Lower lobe of right lung (tissue), 2 donors: ENCODE data around the gene OR13C4. TPM values are rescaled to one million over a fixed set of nuclear protein-coding genes. Genes with fewer than 3 reads are reported as not detected.
"Not testable (repeated sequence)": the region's sequence is repeated elsewhere in the genome, so short reads cannot be mapped to it uniquely, and the experiment has no call there.

Source experiments
- ATAC-seq, 2 donors: fragments of 200-7000 bp; cut with Tn5 transposase; one replicate each; pipeline ENCODE4 v1.9.1; 2020 to 2022; ENCODE audit warnings: mild to moderate bottlenecking in 2 of 2, moderate library complexity in 2 of 2
- DNase-seq: peaks from one replicate; pipeline ENCODE4 v3.0.0-alpha.2; 2020
- H3K27ac ChIP-seq: fragments of 200-600 bp; one replicate; pipeline ENCODE4 v1.8.0; 2022
- H3K27me3 ChIP-seq: fragments of 200-600 bp; one replicate; pipeline ENCODE4 v1.8.0; 2022; ENCODE audit warnings: low read depth
- H3K36me3 ChIP-seq: fragments of 200-600 bp; one replicate; pipeline ENCODE4 v1.8.0; 2022; ENCODE audit warnings: mild to moderate bottlenecking
- H3K4me1 ChIP-seq: fragments of 200-600 bp; one replicate; pipeline ENCODE4 v1.8.0; 2022
- H3K4me3 ChIP-seq: fragments of 200-600 bp; one replicate; pipeline ENCODE4 v1.8.0; 2022; ENCODE audit warnings: mild to moderate bottlenecking
- H3K9me3 ChIP-seq: fragments of 200-600 bp; one replicate; pipeline ENCODE4 v1.8.0; 2022
- CTCF ChIP-seq: fragments of 200-600 bp; IDR thresholded peaks from one replicate; pipeline ENCODE4 v1.8.0; 2022; ENCODE audit warnings: antibody characterized with exemption, mild to moderate bottlenecking
- intact Hi-C: fragments of 100-400 bp; cut with DNase I; formaldehyde crosslinking; loops from one replicate; pipeline ENCODE4 v1.11.0; 2022
- total RNA-seq: library from RNA; stranded (reverse); fragmentation: NEBNext Ultra II Directional; extraction: Animal tissue kit (Norgen Biotek cat#: 25700); gene quantifications from one replicate; pipeline ENCODE4 v1.2.1, GENCODE V29; 2021
- donor health status: DM: no; HTN: yes; CAD: no; lungs with severe emphysema.

Gene OR13C4
- total RNA-seq, 1 donor from 2014 or later = not detected

- H3K4me3 ChIP-seq = no peak within 1 kb of the TSS
- no peak within 1 kb of the TSS for H3K27ac ChIP-seq
- no peaks in the 10 kb centered on the region for H3K9me3 ChIP-seq
- H3K4me1 ChIP-seq = no peaks in the 10 kb centered on the region
- ATAC-seq (no peak), DNase-seq (no peak)
- intact Hi-C loops = no loop called here
- no peaks in the 10 kb centered on the region for H3K36me3 ChIP-seq
- no peak for TF ChIP-seq CTCF
- no peaks in the 10 kb centered on the region for H3K27me3 ChIP-seq
Observed at GRCh38 chr9:104536756-104537155, 9.7 kb upstream of the OR13C4 start, which contains the start of gene OR13C3. Gene OR13C3, minus strand, starts transcription at chr9:104536856. Its CDS starts 133 bp downstream, at chr9:104536723.

DNA sequence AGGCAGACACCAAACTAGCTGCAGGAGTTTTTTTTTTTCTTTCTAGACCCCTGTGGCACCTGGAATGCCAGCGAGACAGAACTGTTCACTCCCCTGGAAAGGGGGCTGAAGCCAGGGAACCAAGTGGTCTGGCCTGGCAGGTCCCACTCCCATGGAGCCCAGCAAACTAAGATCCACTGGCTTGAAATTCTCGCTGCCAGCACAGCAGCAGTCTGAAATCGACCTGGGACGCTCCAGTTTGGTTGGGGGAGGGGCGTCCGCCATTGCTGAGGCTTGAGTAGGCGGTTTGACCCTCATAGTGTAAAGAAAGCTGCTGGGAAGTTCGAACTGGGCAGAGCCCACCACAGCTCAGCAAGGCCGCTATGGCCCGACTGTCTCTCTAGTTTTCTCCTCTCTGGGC lies 6.8 kb downstream of the OR13C4 start:
- ATAC-seq, H3K27me3 ChIP-seq, H3K4me1 ChIP-seq, DNase-seq, H3K9me3 ChIP-seq, intact Hi-C loops, H3K4me3 ChIP-seq, H3K36me3 ChIP-seq, H3K27ac ChIP-seq: not testable (repeated sequence)

DNA sequence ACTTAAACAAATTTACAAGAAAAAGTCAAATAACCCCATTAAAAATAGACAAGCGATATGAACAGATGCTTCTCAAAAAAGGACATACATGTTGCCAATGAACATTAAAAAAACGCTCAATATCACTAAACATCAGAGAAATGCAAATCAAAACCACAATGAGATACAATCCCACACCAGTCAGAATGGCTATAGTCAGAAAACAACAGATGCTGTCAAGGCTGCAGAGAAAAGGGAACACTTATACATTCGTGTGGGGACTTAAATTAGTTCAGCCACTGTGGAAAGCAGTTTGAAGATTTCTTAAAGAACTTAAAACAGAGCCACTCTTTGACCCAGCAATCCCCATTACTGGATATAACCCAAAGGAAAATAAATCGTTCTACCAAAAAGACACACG lies 12.1 kb downstream of the OR13C4 start:
- Histone ChIP-seq H3K9me3 (no peaks in the 10 kb centered on the region), H3K4me1 (no peaks in the 10 kb centered on the region), H3K27ac (no peak overlapping the region), H3K36me3 (no peaks in the 10 kb centered on the region), H3K27me3 (no peaks in the 10 kb centered on the region), H3K4me3 (no peak overlapping the region)
- intact Hi-C loops = no loop called here
- DNase-seq = no peak
- TF ChIP-seq CTCF = no peak
- ATAC-seq = no peak

DNA sequence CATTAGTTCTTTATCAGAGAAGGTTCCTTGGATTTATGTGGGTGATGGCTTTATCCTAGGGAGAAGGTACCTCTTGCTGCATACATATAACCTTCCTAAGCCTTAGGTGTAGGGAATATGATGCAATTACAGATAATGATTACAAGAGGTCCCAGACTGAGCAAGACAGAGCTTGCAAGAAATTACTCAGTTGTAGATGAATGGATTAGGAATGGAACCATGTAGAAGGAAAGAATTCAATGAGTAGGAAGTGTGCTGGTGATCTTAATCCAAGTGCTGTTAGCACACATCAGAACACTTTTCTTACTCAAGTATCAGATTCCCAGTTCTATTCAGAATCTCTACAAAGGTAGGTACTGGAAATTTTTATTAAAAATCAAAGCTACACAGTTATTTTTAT lies 20.4 kb downstream of the OR13C4 start:
- no peak for TF ChIP-seq CTCF
- no peaks in the 10 kb centered on the region for H3K36me3 ChIP-seq
- H3K4me1 ChIP-seq = no peaks in the 10 kb centered on the region
- no peaks in the 10 kb centered on the region for H3K9me3 ChIP-seq
- ATAC-seq = no peak
- H3K4me3 ChIP-seq = no peak overlapping the region
- no peaks in the 10 kb centered on the region for H3K27me3 ChIP-seq
- DNase-seq = no peak
- intact Hi-C loops = no loop called here
- H3K27ac ChIP-seq = no peak overlapping the region

GRCh38 chr9:104503963-104504362 lies 23.0 kb downstream of the OR13C4 start, which contains the start of gene OR13F1:
Gene OR13F1, plus strand, starts transcription at chr9:104504263. Its CDS starts 0 bp downstream, at chr9:104504263.
- Histone ChIP-seq H3K9me3 (no peaks in the 10 kb centered on the region), H3K4me1 (no peaks in the 10 kb centered on the region), H3K4me3 (no peak within 1 kb of the TSS), H3K36me3 (no peaks in the 10 kb centered on the region), H3K27me3 (no peaks in the 10 kb centered on the region), H3K27ac (no peak within 1 kb of the TSS)
- ATAC-seq (no peak), DNase-seq (no peak)
- intact Hi-C loops = no loop called here
- no peak for TF ChIP-seq CTCF

DNA sequence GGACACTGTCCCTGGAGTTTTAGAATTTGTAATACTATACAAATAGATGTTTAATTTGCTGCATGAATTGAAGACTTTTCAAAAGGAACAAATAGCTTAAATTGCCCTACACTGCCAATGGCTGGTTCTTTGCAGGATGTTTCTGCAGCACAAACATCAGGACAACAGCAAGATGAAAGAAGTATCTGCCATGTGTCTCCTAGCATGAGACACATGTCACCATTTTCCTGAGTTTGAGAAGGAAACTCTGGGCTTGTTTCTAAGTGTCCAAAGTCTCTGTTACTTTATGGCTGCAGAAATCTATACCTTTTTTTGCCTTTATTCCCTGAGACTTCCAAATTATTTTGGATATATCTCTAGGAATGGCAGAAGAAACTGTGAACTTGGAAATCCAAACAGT lies 23.6 kb downstream of the OR13C4 start:
- ATAC-seq (no peak), DNase-seq (no peak)
- no peaks in the 10 kb centered on the region for H3K9me3 ChIP-seq
- H3K36me3 ChIP-seq = no peaks in the 10 kb centered on the region
- H3K4me1 ChIP-seq = no peaks in the 10 kb centered on the region
- TF ChIP-seq CTCF = no peak
- H3K27me3 ChIP-seq = no peaks in the 10 kb centered on the region
- no peak overlapping the region for H3K27ac ChIP-seq
- no peak overlapping the region for H3K4me3 ChIP-seq
- intact Hi-C loops = no loop called here
